Middle frontal gyrus (tissue), 1 donor: ENCODE results near the gene FAM107B.
"Not testable (repeated sequence)": the region's sequence is repeated elsewhere in the genome, so short reads cannot be mapped to it uniquely, and the experiment has no call there.

Experiments
- DNase-seq: peaks from one replicate; pipeline ENCODE4 v3.0.0-alpha.2; 2015; ENCODE audit warnings: low spot score; ENCODE audit errors: extremely low spot score

The FAM107B gene

GRCh38 chr10:14695847-14696480 is 78.7 kb downstream of the FAM107B start:
- DNase-seq = no peak

GRCh38 chr10:14693891-14694290 is 80.8 kb downstream of the FAM107B start:
- no peak for DNase-seq

GRCh38 chr10:14692344-14693076 is 82.2 kb downstream of the FAM107B start:
- no peak for DNase-seq

GRCh38 chr10:14691359-14691758 is 83.3 kb downstream of the FAM107B start:
- no peak for DNase-seq

- DNase-seq = no peak
Measured at GRCh38 chr10:14688606-14689005, 86.1 kb downstream of the FAM107B start.

- not testable (repeated sequence) for DNase-seq
Measured at GRCh38 chr10:14688189-14688588, 86.5 kb downstream of the FAM107B start.

GRCh38 chr10:14687340-14687739 is 87.4 kb downstream of the FAM107B start:
- no peak for DNase-seq

- no peak for DNase-seq
Measured at GRCh38 chr10:14686356-14686755, 88.3 kb downstream of the FAM107B start.

GRCh38 chr10:14684354-14684753 is 90.3 kb downstream of the FAM107B start:
- DNase-seq = no peak

GRCh38 chr10:14683256-14683655 is 91.4 kb downstream of the FAM107B start:
- no peak for DNase-seq

GRCh38 chr10:14681802-14682201 is 92.9 kb downstream of the FAM107B start:
- no peak for DNase-seq

- DNase-seq = no peak
Measured at GRCh38 chr10:14681305-14681704, 93.4 kb downstream of the FAM107B start.

GRCh38 chr10:14678637-14679036 is 96.1 kb downstream of the FAM107B start:
- no peak for DNase-seq

GRCh38 chr10:14676732-14677131 is 98.0 kb downstream of the FAM107B start:
- DNase-seq = no peak

- no peak for DNase-seq
Measured at GRCh38 chr10:14674376-14675050, 100.2 kb downstream of the FAM107B start.

GRCh38 chr10:14673189-14673861 is 101.4 kb downstream of the FAM107B start:
- no peak for DNase-seq

- no peak for DNase-seq
Measured at GRCh38 chr10:14671386-14671831, 103.3 kb downstream of the FAM107B start.

GRCh38 chr10:14670551-14671240 is 104.0 kb downstream of the FAM107B start:
- no peak for DNase-seq

- DNase-seq = no peak
Measured at GRCh38 chr10:14669576-14669975, 105.1 kb downstream of the FAM107B start.

GRCh38 chr10:14667781-14668180 is 106.9 kb downstream of the FAM107B start:
- no peak for DNase-seq

- DNase-seq = no peak
Measured at GRCh38 chr10:14667280-14667679, 107.4 kb downstream of the FAM107B start.
